MM.1S (cell line): Measurements from ENCODE around the gene TAS1R1.

Experiments used
- DNase-seq: peaks from one replicate; pipeline ENCODE4 v3.0.0-alpha.2; 2015
- H2AFZ ChIP-seq: fragments of 300-600 bp; sonication (generic); 2 replicates; pipeline ENCODE4 v1.6.0; 2016; ENCODE audit warnings: antibody characterized with exemption, low read length
- H3F3A ChIP-seq: fragments of 300-600 bp; sonication (generic); 2 replicates; pipeline ENCODE4 v1.6.1; 2016; ENCODE audit warnings: mild to moderate bottlenecking, antibody characterized with exemption, low read length, moderate library complexity, mixed read lengths; ENCODE audit not compliant: insufficient read depth
- H3K27ac ChIP-seq: fragments of 300-600 bp; sonication (generic); 2 replicates; pipeline ENCODE4 v1.5.1; 2016; ENCODE audit warnings: mild to moderate bottlenecking, low read length
- H3K27me3 ChIP-seq: fragments of 300-600 bp; sonication (generic); replicated peaks from 2 replicates; pipeline ENCODE4 v1.6.0; 2016; ENCODE audit warnings: low read length; ENCODE audit not compliant: insufficient read depth
- H3K36me3 ChIP-seq: fragments of 300-600 bp; sonication (generic); replicated peaks from 2 replicates; pipeline ENCODE4 v1.6.1; 2016; ENCODE audit warnings: mild to moderate bottlenecking, low read length, mixed read lengths; ENCODE audit not compliant: insufficient read depth
- H3K4me1 ChIP-seq: fragments of 300-600 bp; sonication (generic); 2 replicates; pipeline ENCODE4 v1.6.1; 2016; ENCODE audit warnings: low read length, mixed read lengths
- H3K4me2 ChIP-seq: fragments of 300-600 bp; sonication (generic); 2 replicates; pipeline ENCODE4 v1.6.0; 2016; ENCODE audit warnings: low read depth, low read length
- H3K4me3 ChIP-seq: fragments of 300-600 bp; sonication (generic); 2 replicates; pipeline ENCODE4 v1.5.1; 2016; ENCODE audit warnings: low read length, mixed read lengths
- H3K79me2 ChIP-seq: fragments of 300-600 bp; sonication (generic); 2 replicates; pipeline ENCODE4 v1.6.1; 2016; ENCODE audit warnings: mixed run types, low read length, mixed read lengths
- H3K9ac ChIP-seq: fragments of 300-600 bp; sonication (generic); 2 replicates; pipeline ENCODE4 v1.6.1; 2016; ENCODE audit warnings: low read length, mixed read lengths
- H3K9me2 ChIP-seq: fragments of 300-600 bp; sonication (generic); replicated peaks from 2 replicates; pipeline ENCODE4 v1.6.1; 2016; ENCODE audit warnings: mild to moderate bottlenecking, low read length, mixed read lengths; ENCODE audit not compliant: insufficient read depth
- H3K9me3 ChIP-seq: fragments of 300-600 bp; sonication (generic); replicated peaks from 2 replicates; pipeline ENCODE4 v1.6.1; 2016; ENCODE audit warnings: mild to moderate bottlenecking, low read length, mixed read lengths; ENCODE audit not compliant: insufficient read depth
- H4K20me1 ChIP-seq: fragments of 300-600 bp; sonication (generic); 2 replicates; pipeline ENCODE4 v1.6.1; 2016; ENCODE audit warnings: mild to moderate bottlenecking, low read length, moderate library complexity, mixed read lengths; ENCODE audit not compliant: insufficient read depth
- EZH2 ChIP-seq: fragments of 300-600 bp; sonication (generic); optimal IDR thresholded peaks from 2 replicates; pipeline ENCODE3; 2017; ENCODE audit warnings: low read depth, mild to moderate bottlenecking, antibody characterized with exemption, low read length, mixed read lengths
- EZH2phosphoT487 ChIP-seq: fragments of 300-600 bp; sonication (generic); IDR thresholded peaks from 2 replicates; pipeline ENCODE4 v1.6.1; 2018; ENCODE audit warnings: antibody characterized with exemption, low read length
- TF ChIP-seq, protein P1 (sequence below): fragments of 300-600 bp; sonication (generic); IDR thresholded peaks from 2 replicates; pipeline ENCODE4 v1.5.1; 2016; ENCODE audit warnings: antibody characterized with exemption, low read length, mixed read lengths

The TAS1R1 gene

DNA sequence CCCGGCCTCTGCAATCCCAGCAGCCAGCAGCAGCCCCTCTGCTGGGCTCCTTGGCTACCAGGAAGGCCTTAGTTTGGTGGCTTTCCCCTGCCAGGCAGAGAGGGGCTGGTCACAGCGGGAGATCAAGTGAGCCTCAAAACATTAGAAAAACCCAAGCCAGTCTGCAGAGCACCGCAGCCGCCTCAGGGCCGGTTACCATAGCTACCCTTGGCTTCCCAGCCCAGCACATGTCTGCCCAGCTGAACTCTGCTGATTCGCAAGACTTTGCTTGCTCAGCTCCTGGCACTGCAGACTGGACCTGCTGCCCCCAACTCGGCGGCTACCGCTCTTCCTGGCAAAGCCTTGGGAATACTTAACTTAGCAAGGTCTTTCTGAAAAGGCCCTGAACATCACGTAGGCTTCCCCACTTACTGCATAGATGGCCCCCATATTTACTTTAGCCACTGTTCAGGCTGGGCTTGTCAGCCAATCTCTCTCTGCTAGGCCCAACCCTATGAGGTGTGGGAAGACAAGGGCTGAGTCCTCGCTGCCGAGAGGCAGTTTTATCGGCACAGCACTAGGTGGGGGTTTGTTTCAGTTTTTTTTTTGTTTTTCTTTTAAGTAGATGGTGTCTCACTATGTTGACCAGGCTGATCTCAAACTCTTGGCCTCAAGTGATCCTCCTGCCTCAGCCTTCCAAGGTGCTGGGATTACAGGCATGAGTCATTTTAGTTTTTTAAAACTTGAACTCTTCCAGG is 35.0 kb upstream of the TAS1R1 start:
- Histone ChIP-seq H2AFZ (no peak overlapping the region), H3K9me2 (no peaks in the 10 kb centered on the region), H3K27ac (no peak overlapping the region), H3K9me3 (no peaks in the 10 kb centered on the region), H3K79me2 (no peaks in the 10 kb centered on the region), H3K4me3 (no peak overlapping the region), H3K27me3 (no peaks in the 10 kb centered on the region), H3F3A (0 out of 2 replicates have a peak, but pooled peaks cover 3% of the 10 kb centered on the region), H3K9ac (no peak overlapping the region), H4K20me1 (no peaks in the 10 kb centered on the region), H3K36me3 (no peaks in the 10 kb centered on the region), H3K4me2 (no peak overlapping the region), H3K4me1 (no peaks in the 10 kb centered on the region)
- DNase-seq = no peak
- TF ChIP-seq EZH2phosphoT487 = no peak
- no peak for TF ChIP-seq EZH2

DNA sequence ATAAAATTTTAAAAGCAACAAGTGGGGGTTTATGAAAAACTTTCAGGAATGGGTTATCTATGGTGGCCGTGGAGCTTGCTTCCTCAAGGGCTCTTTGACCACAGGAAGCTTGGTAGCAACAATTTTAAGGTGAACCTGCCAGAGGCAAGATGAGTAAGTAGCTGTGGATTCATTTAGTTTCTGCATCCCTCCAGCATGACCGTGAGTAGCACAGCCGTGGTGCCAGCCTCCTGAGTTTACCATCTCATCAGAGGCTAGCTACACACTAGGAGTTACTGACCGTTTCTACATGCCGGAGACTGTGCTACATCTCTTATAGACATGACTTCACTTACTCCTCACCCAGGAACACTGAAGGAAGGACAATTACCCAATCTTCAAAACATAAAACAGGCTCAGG is 33.6 kb upstream of the TAS1R1 start:
- no peaks in the 10 kb centered on the region for H3K9me2 ChIP-seq
- no peaks in the 10 kb centered on the region for H4K20me1 ChIP-seq
- H3K9me3 ChIP-seq = no peaks in the 10 kb centered on the region
- DNase-seq = no peak
- 0 out of 2 replicates have a peak, but pooled peaks cover 3% of the 10 kb centered on the region for H3F3A ChIP-seq
- H3K36me3 ChIP-seq = no peaks in the 10 kb centered on the region
- no peak overlapping the region for H3K4me3 ChIP-seq
- no peak overlapping the region for H3K27ac ChIP-seq
- no peaks in the 10 kb centered on the region for H3K4me1 ChIP-seq
- H3K9ac ChIP-seq = no peak overlapping the region
- no peaks in the 10 kb centered on the region for H3K27me3 ChIP-seq
- TF ChIP-seq EZH2phosphoT487 (no peak), EZH2 (no peak)
- TF ChIP-seq, protein P1, sequence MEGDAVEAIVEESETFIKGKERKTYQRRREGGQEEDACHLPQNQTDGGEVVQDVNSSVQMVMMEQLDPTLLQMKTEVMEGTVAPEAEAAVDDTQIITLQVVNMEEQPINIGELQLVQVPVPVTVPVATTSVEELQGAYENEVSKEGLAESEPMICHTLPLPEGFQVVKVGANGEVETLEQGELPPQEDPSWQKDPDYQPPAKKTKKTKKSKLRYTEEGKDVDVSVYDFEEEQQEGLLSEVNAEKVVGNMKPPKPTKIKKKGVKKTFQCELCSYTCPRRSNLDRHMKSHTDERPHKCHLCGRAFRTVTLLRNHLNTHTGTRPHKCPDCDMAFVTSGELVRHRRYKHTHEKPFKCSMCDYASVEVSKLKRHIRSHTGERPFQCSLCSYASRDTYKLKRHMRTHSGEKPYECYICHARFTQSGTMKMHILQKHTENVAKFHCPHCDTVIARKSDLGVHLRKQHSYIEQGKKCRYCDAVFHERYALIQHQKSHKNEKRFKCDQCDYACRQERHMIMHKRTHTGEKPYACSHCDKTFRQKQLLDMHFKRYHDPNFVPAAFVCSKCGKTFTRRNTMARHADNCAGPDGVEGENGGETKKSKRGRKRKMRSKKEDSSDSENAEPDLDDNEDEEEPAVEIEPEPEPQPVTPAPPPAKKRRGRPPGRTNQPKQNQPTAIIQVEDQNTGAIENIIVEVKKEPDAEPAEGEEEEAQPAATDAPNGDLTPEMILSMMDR = no peak
- no peak overlapping the region for H3K4me2 ChIP-seq
- H3K79me2 ChIP-seq = no peaks in the 10 kb centered on the region
- no peak overlapping the region for H2AFZ ChIP-seq

DNA sequence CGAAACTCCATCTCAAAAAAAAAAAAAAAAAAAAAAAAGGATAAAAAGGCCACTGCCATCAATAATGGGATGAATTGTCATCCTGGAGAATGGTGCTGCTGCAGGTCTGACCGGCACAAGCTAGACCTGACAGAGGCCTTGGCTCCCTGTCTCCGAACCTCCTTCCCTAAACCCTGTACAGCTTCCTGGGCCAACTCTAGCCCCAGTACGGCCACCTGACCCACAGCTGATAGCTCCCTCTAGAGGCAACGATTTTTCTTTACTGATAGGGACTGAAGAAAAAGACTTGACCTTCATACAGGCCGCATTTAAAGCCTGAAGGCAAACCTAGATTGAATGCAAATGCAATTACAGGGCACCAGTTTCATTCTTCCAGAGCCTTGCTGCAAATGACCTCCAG is 31.5 kb upstream of the TAS1R1 start:
- Histone ChIP-seq H3K4me2 (no peak overlapping the region), H3K9me2 (no peaks in the 10 kb centered on the region), H3K4me1 (no peaks in the 10 kb centered on the region), H3K27me3 (no peaks in the 10 kb centered on the region), H3K9me3 (no peaks in the 10 kb centered on the region), H3K9ac (no peak overlapping the region), H3K36me3 (no peaks in the 10 kb centered on the region), H3K27ac (no peak overlapping the region), H3F3A (0 out of 2 replicates have a peak, but pooled peaks cover 3% of the 10 kb centered on the region), H3K4me3 (no peak overlapping the region), H3K79me2 (no peaks in the 10 kb centered on the region), H2AFZ (no peak overlapping the region), H4K20me1 (no peaks in the 10 kb centered on the region)
- TF ChIP-seq EZH2 = no peak
- TF ChIP-seq, protein P1 = peak; percentile 42
- DNase-seq = peak; percentile 13

DNA sequence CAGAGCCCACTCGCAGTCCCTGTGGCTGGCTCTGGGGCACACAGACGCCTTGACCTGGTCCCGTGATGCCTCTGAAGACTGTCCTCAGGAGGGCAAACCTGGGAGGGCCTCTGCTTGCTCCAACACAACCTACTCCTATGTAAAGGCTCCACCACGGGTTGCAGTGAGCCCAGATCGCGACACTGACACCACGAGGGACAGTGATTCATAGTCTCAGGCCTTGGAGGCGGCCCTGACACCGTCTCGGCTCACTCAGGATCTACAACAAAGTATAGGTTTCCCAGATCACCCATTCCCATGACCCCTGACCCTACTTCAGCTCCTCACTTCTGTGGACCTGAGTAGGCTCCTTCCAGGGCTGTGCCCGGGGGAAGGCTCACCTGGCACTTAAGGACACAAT is 28.8 kb upstream of the TAS1R1 start:
- no peaks in the 10 kb centered on the region for H3K9me2 ChIP-seq

More for the DNA sequence above, 28.8 kb upstream of the TAS1R1 start:
- Histone ChIP-seq H3K27me3 (no peaks in the 10 kb centered on the region), H4K20me1 (no peaks in the 10 kb centered on the region), H3K4me2 (no peak overlapping the region), H3K9me3 (no peaks in the 10 kb centered on the region), H3K9ac (no peak overlapping the region), H3K4me3 (no peak overlapping the region), H3K36me3 (0 out of 2 replicates have a peak, but pooled peaks cover 3% of the 10 kb centered on the region), H2AFZ (no peak overlapping the region), H3K79me2 (no peaks in the 10 kb centered on the region), H3K4me1 (no peaks in the 10 kb centered on the region), H3K27ac (no peak overlapping the region), H3F3A (0 out of 2 replicates have a peak, but pooled peaks cover 3% of the 10 kb centered on the region)
- no peak for TF ChIP-seq EZH2
- TF ChIP-seq, protein P1 = no peak
- TF ChIP-seq EZH2phosphoT487 = no peak
- no peak for DNase-seq
